Panc1 (cell line): Measurements from ENCODE around the gene CHST6. TPM values are rescaled to one million over a fixed set of nuclear protein-coding genes. Genes with fewer than 3 reads are reported as not detected.

ENCODE experiments used
- ATAC-seq: fragments of 200-7000 bp; cut with Tn5 transposase; 2 replicates; pipeline ENCODE4 v1.9.1; 2020; ENCODE audit warnings: mild to moderate bottlenecking, moderate library complexity
- BruUV-seq: library from RNA; stranded (reverse); fragments of 400-500 nt; replicated peaks from 2 replicates; lab custom pipeline; 2021; lab: Mats Ljungman, UMichigan
- CTCF ChIA-PET: fragments of 300-600 bp; sonication (Branson Sonifier 250); formaldehyde crosslinking; loops from one replicate; lab custom pipeline; 2022; ENCODE audit warnings: antibody characterized with exemption; lab: Charles Lee
- POLR2A ChIA-PET: fragments of 300-600 bp; sonication (Branson Sonifier 250); formaldehyde crosslinking; loops from one replicate; lab custom pipeline; 2022; ENCODE audit warnings: antibody characterized with exemption; lab: Charles Lee
- DNase-seq: peaks from one replicate; pipeline ENCODE4 v3.0.0-alpha.2; 2010; ENCODE audit warnings: low read depth, low spot score
- H3K27ac ChIP-seq: 2 replicates; pipeline ENCODE4 v1.5.1; 2011; ENCODE audit warnings: mild to moderate bottlenecking, low read length, inconsistent platforms
- H3K27me3 ChIP-seq: fragments of 200-500 bp; sonication (Bioruptor generic); 2 replicates; pipeline ENCODE4 v1.6.0; 2014; ENCODE audit warnings: low read length, inconsistent platforms; ENCODE audit not compliant: control insufficient read depth, insufficient read depth
- H3K36me3 ChIP-seq: fragments of 200-500 bp; sonication (Bioruptor generic); 2 replicates; pipeline ENCODE4 v1.5.1; 2014; ENCODE audit warnings: inconsistent platforms, mild to moderate bottlenecking, low read length, moderate library complexity; ENCODE audit not compliant: control insufficient read depth, insufficient read depth
- H3K4me1 ChIP-seq: 2 replicates; pipeline ENCODE4 v1.5.1; 2011; ENCODE audit warnings: inconsistent platforms, mild to moderate bottlenecking, low read length, moderate library complexity; ENCODE audit not compliant: control insufficient read depth, insufficient read depth
- H3K4me3 ChIP-seq, 2 experiments: 2 replicates each; pipeline ENCODE4 v1.5.1; 2011 to 2012; ENCODE audit warnings: low read depth in 2 of 2, low read length in 2 of 2, mild to moderate bottlenecking in 2 of 2, inconsistent platforms in 1 of 2, moderate library complexity in 1 of 2
- H3K9me3 ChIP-seq: fragments of 200-500 bp; sonication (Bioruptor generic); 2 replicates; pipeline ENCODE4 v1.5.1; 2014; ENCODE audit warnings: low read depth, mild to moderate bottlenecking, inconsistent platforms, low read length, moderate library complexity; ENCODE audit not compliant: control insufficient read depth, insufficient read depth
- POLR2AphosphoS5 ChIP-seq: IDR thresholded peaks from 2 replicates; pipeline ENCODE4 v1.6.1; 2012; ENCODE audit warnings: mild to moderate bottlenecking, low read depth, low read length, moderate library complexity
- SIN3A ChIP-seq: IDR thresholded peaks from 2 replicates; pipeline ENCODE4 v1.6.1; 2012; ENCODE audit warnings: low read depth, mild to moderate bottlenecking, low read length, moderate library complexity, borderline replicate concordance; ENCODE audit not compliant: insufficient read depth
- TCF7L2 ChIP-seq: IDR thresholded peaks from 2 replicates; pipeline ENCODE4 v1.6.1; 2011; ENCODE audit warnings: mild to moderate bottlenecking, low read depth, low read length, inconsistent platforms
- in situ Hi-C: cut with HindIII; loops from 2 replicates; pipeline ENCODE4 v1.10.0; 2016; ENCODE audit warnings: low sequenced_read_pairs, low pct_unique_long_range_greater_than_20kb
- intact Hi-C: fragments of 100-400 bp; cut with micrococcal nuclease; formaldehyde crosslinking; loops from one replicate; pipeline ENCODE4 v1.10.0; 2022; ENCODE audit not compliant: unreplicated experiment
- total RNA-seq: library from RNA; stranded (reverse); gene quantifications from one replicate; pipeline ENCODE4 v1.2.1, GENCODE V29; 2021; ENCODE audit not compliant: unreplicated experiment
- TF ChIP-seq, protein P1 (sequence below), 2 experiments: IDR thresholded peaks; 2 replicates each; pipeline ENCODE4 v1.6.1; 2011 to 2012; ENCODE audit warnings: low read depth in 2 of 2, control low read depth in 1 of 2, low read length in 1 of 2, mild to moderate bottlenecking in 1 of 2, moderate library complexity in 1 of 2; ENCODE audit not compliant: insufficient read depth in 1 of 2
- TF ChIP-seq, protein P2 (sequence below): fragments of 450-650 bp; IDR thresholded peaks from 2 replicates; pipeline ENCODE4 v1.5.1; 2017; ENCODE audit warnings: mild to moderate bottlenecking

Gene CHST6
- total RNA-seq, 1 experiment from 2014 or later: 0.05 TPM

DNA sequence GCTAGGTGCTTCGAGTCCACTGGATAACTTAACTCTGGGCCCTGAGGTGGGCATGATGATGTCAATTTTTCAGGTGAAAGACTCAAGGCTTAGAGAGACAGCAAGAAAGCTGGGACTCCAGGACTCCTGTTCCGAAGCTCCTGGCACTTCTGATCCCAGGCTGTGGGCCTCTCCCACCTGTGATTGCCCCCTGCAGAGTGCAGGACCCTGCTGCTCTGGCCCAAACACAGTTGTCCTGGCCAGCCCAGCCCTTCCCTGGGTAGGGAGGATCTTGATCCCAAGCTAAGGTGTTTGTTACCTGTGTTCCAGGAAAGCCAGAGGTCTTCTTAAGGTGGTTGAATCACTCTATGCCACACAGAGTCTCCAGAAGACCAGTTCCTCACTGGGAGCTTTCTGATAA is 37.5 kb upstream of the CHST6 start:
- Histone ChIP-seq H3K4me1 (no peaks in the 10 kb centered on the region), H3K9me3 (no peaks in the 10 kb centered on the region), H3K36me3 (no peaks in the 10 kb centered on the region), H3K27ac (no peak overlapping the region), H3K4me3 (no peak overlapping the region), H3K27me3 (no peaks in the 10 kb centered on the region)
- ATAC-seq (no peak), DNase-seq (no peak)
- CTCF ChIA-PET: no interaction called here
- no TSS peak for BruUV-seq
- intact Hi-C loops (no loop called here), in situ Hi-C loops (no loop called here)
- TF ChIP-seq SIN3A (no peak), POLR2AphosphoS5 (no peak), TCF7L2 (no peak)
- TF ChIP-seq, protein P1, sequence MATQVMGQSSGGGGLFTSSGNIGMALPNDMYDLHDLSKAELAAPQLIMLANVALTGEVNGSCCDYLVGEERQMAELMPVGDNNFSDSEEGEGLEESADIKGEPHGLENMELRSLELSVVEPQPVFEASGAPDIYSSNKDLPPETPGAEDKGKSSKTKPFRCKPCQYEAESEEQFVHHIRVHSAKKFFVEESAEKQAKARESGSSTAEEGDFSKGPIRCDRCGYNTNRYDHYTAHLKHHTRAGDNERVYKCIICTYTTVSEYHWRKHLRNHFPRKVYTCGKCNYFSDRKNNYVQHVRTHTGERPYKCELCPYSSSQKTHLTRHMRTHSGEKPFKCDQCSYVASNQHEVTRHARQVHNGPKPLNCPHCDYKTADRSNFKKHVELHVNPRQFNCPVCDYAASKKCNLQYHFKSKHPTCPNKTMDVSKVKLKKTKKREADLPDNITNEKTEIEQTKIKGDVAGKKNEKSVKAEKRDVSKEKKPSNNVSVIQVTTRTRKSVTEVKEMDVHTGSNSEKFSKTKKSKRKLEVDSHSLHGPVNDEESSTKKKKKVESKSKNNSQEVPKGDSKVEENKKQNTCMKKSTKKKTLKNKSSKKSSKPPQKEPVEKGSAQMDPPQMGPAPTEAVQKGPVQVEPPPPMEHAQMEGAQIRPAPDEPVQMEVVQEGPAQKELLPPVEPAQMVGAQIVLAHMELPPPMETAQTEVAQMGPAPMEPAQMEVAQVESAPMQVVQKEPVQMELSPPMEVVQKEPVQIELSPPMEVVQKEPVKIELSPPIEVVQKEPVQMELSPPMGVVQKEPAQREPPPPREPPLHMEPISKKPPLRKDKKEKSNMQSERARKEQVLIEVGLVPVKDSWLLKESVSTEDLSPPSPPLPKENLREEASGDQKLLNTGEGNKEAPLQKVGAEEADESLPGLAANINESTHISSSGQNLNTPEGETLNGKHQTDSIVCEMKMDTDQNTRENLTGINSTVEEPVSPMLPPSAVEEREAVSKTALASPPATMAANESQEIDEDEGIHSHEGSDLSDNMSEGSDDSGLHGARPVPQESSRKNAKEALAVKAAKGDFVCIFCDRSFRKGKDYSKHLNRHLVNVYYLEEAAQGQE (IDR thresholded peaks at IDR 0.05; ENCODE audit: insufficient read depth in 1 of 2, low read depth in 2 of 2, low read length in 1 of 2): no peak
- TF ChIP-seq, protein P2, sequence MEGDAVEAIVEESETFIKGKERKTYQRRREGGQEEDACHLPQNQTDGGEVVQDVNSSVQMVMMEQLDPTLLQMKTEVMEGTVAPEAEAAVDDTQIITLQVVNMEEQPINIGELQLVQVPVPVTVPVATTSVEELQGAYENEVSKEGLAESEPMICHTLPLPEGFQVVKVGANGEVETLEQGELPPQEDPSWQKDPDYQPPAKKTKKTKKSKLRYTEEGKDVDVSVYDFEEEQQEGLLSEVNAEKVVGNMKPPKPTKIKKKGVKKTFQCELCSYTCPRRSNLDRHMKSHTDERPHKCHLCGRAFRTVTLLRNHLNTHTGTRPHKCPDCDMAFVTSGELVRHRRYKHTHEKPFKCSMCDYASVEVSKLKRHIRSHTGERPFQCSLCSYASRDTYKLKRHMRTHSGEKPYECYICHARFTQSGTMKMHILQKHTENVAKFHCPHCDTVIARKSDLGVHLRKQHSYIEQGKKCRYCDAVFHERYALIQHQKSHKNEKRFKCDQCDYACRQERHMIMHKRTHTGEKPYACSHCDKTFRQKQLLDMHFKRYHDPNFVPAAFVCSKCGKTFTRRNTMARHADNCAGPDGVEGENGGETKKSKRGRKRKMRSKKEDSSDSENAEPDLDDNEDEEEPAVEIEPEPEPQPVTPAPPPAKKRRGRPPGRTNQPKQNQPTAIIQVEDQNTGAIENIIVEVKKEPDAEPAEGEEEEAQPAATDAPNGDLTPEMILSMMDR: no peak
- POLR2A ChIA-PET: no interaction called here

DNA sequence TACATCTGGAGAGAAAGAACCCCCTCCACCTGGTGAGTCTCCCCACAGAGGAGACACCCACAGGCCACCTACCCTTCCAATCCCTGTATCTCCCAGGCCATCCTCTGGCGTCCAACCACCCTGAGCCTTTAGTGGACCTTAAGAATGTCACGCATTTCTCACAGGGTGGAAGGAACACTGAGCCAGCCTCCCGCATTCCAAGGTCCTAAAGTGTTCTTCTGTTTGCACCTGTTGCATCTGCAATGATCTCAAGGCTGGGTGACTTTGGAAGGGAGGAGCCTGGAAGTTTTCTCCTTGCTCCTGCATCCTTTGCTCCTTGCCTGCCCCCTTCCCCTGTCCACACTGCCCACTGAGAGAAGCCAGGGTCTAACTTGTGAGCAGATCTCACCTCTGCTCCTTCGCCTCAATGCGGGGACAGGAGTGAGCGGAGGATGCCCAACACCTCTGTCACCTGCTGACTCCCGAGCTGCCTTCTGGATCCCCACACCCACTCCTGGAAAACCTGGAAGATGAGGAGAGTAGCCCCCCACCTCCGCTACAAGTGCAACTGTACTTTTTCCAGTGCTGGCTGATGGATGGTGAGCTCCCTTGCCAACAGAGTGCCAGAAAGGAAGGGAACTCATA is 37.0 kb upstream of the CHST6 start:
- no peak for ATAC-seq
- intact Hi-C loops: no loop called here
- H3K36me3 ChIP-seq: no peaks in the 10 kb centered on the region
- DNase-seq: no peak
- no peak overlapping the region for H3K27ac ChIP-seq
- in situ Hi-C loops: no loop called here
- BruUV-seq: no TSS peak
- H3K27me3 ChIP-seq: no peaks in the 10 kb centered on the region
- H3K4me3 ChIP-seq: no peak overlapping the region
- POLR2A ChIA-PET: no interaction called here
- TF ChIP-seq, protein P2: no peak
- no peak for TF ChIP-seq POLR2AphosphoS5
- TF ChIP-seq, protein P1 (IDR thresholded peaks at IDR 0.05; ENCODE audit: insufficient read depth in 1 of 2, low read depth in 2 of 2, low read length in 1 of 2): no peak
- TF ChIP-seq TCF7L2: no peak
- TF ChIP-seq SIN3A: no peak
- CTCF ChIA-PET: no interaction called here
- no peaks in the 10 kb centered on the region for H3K9me3 ChIP-seq
- no peaks in the 10 kb centered on the region for H3K4me1 ChIP-seq
